HG02885 (cell line): Measurements from ENCODE around the gene PON3.
"Not testable (repeated sequence)": the region's sequence is repeated elsewhere in the genome, so short reads cannot be mapped to it uniquely, and the experiment has no call there.

ENCODE experiments used
- ATAC-seq: cut with Tn5 transposase; IDR thresholded peaks from one replicate; pipeline ENCODE4 v1.9.1; 2021; ENCODE audit warnings: mild to moderate bottlenecking; ENCODE audit not compliant: unreplicated experiment, poor library complexity

PON3 gene

GRCh38 chr7:95421000-95421846 lies 25.0 kb upstream of the PON3 start:
- ATAC-seq: no peak

GRCh38 chr7:95412075-95412474 lies 15.9 kb upstream of the PON3 start:
- no peak for ATAC-seq

GRCh38 chr7:95411666-95412065 lies 15.5 kb upstream of the PON3 start:
- ATAC-seq: no peak

GRCh38 chr7:95411036-95411435 lies 14.9 kb upstream of the PON3 start:
- ATAC-seq: no peak

GRCh38 chr7:95407751-95408150 lies 11.6 kb upstream of the PON3 start:
- ATAC-seq: no peak

GRCh38 chr7:95405800-95406199 lies 9.6 kb upstream of the PON3 start:
- no peak for ATAC-seq

GRCh38 chr7:95405208-95405607 lies 9.0 kb upstream of the PON3 start:
- ATAC-seq: no peak

GRCh38 chr7:95404316-95404865 lies 8.2 kb upstream of the PON3 start:
- ATAC-seq: no peak

GRCh38 chr7:95398155-95398940 lies 2.2 kb upstream of the PON3 start:
- no peak for ATAC-seq

- ATAC-seq: no peak
These were observed 1.2 kb upstream of the PON3 start for GRCh38 chr7:95397381-95397780.

- no peak for ATAC-seq
These were observed 430 bp downstream of the PON3 start for GRCh38 chr7:95395755-95396135.

- ATAC-seq: no peak
These were observed 1.8 kb downstream of the PON3 start for GRCh38 chr7:95394370-95394769.

GRCh38 chr7:95391761-95392160 lies 4.4 kb downstream of the PON3 start:
- ATAC-seq: no peak

- ATAC-seq: no peak
These were observed 6.7 kb downstream of the PON3 start for GRCh38 chr7:95389516-95389915.

GRCh38 chr7:95379457-95379856 lies 16.7 kb downstream of the PON3 start:
- not testable (repeated sequence) for ATAC-seq

GRCh38 chr7:95376632-95377400 lies 19.4 kb downstream of the PON3 start:
- no peak for ATAC-seq

GRCh38 chr7:95375591-95376257 lies 20.5 kb downstream of the PON3 start:
- ATAC-seq: no peak

- no peak for ATAC-seq
These were observed 22.9 kb downstream of the PON3 start for GRCh38 chr7:95373323-95373722.

GRCh38 chr7:95368235-95368634 lies 27.9 kb downstream of the PON3 start:
- ATAC-seq: no peak

GRCh38 chr7:95367606-95368005 lies 28.6 kb downstream of the PON3 start:
- ATAC-seq: no peak
